GM19328 (cell line): Measurements from ENCODE around the gene NF2.

Source experiments
- ATAC-seq: cut with Tn5 transposase; IDR thresholded peaks from one replicate; pipeline ENCODE4 v1.9.1; 2021; ENCODE audit warnings: mild to moderate bottlenecking, moderate library complexity; ENCODE audit not compliant: unreplicated experiment

Gene NF2

GRCh38 chr22:29629903-29630516 lies 26.6 kb downstream of the NF2 start:
- ATAC-seq = no peak

- no peak for ATAC-seq
Observed at GRCh38 chr22:29630987-29631386, 27.6 kb downstream of the NF2 start.

GRCh38 chr22:29631725-29632124 lies 28.3 kb downstream of the NF2 start:
- no peak for ATAC-seq

- no peak for ATAC-seq
Observed at GRCh38 chr22:29632672-29633071, 29.2 kb downstream of the NF2 start.

GRCh38 chr22:29633514-29634312 lies 30.3 kb downstream of the NF2 start:
- ATAC-seq = no peak

- no peak for ATAC-seq
Observed at GRCh38 chr22:29634847-29635246, 31.4 kb downstream of the NF2 start.

GRCh38 chr22:29635734-29636357 lies 32.4 kb downstream of the NF2 start:
- no peak for ATAC-seq

- ATAC-seq = no peak
Observed at GRCh38 chr22:29636751-29637150, 33.3 kb downstream of the NF2 start.

GRCh38 chr22:29637181-29637580 lies 33.7 kb downstream of the NF2 start:
- ATAC-seq = no peak

- ATAC-seq = no peak
Observed at GRCh38 chr22:29638678-29639077, 35.2 kb downstream of the NF2 start.

- ATAC-seq = no peak
Observed at GRCh38 chr22:29639096-29639495, 35.7 kb downstream of the NF2 start.

- ATAC-seq = no peak
Observed at GRCh38 chr22:29641042-29641699, 37.7 kb downstream of the NF2 start.

GRCh38 chr22:29641700-29642330 lies 38.4 kb downstream of the NF2 start:
- ATAC-seq = no peak

GRCh38 chr22:29642694-29643093 lies 39.3 kb downstream of the NF2 start:
- no peak for ATAC-seq

GRCh38 chr22:29647954-29648737 lies 44.7 kb downstream of the NF2 start:
- no peak for ATAC-seq

GRCh38 chr22:29650370-29650769 lies 46.9 kb downstream of the NF2 start:
- no peak for ATAC-seq

GRCh38 chr22:29651652-29652051 lies 48.2 kb downstream of the NF2 start:
- ATAC-seq = no peak

GRCh38 chr22:29654420-29654819 lies 51.0 kb downstream of the NF2 start:
- no peak for ATAC-seq

- no peak for ATAC-seq
Observed at GRCh38 chr22:29654882-29655281, 51.4 kb downstream of the NF2 start.

GRCh38 chr22:29658176-29658575 lies 54.7 kb downstream of the NF2 start:
- ATAC-seq = no peak
